Stimulated activated CD8-positive, alpha-beta memory T cell treated with anti-CD3 and anti-CD28 coated beads, Interleukin-15, amount 100 ng/mL, for 24 hours (primary cell): ENCODE measurements around the gene THRB.
"Not testable (repeated sequence)": the region's sequence is repeated elsewhere in the genome, so short reads cannot be mapped to it uniquely, and the experiment has no call there.

Source experiments
- DNase-seq: peaks from one replicate; pipeline ENCODE4 v3.0.0-alpha.2; 2020; ENCODE audit warnings: low read depth

Gene THRB

GRCh38 chr3:24094818-24095217, 399.8 kb downstream of the THRB start:
- not testable (repeated sequence) for DNase-seq

- no peak for DNase-seq
These were observed 405.9 kb downstream of the THRB start for GRCh38 chr3:24088782-24089181.

GRCh38 chr3:24087469-24087868, 407.2 kb downstream of the THRB start:
- DNase-seq, result no peak

GRCh38 chr3:24086617-24087404, 407.8 kb downstream of the THRB start:
- DNase-seq, result no peak

GRCh38 chr3:24086206-24086605, 408.4 kb downstream of the THRB start:
- no peak for DNase-seq

- no peak for DNase-seq
These were observed 422.5 kb downstream of the THRB start for GRCh38 chr3:24072193-24072592.

GRCh38 chr3:24069045-24069444, 425.6 kb downstream of the THRB start:
- DNase-seq, result no peak

DNA sequence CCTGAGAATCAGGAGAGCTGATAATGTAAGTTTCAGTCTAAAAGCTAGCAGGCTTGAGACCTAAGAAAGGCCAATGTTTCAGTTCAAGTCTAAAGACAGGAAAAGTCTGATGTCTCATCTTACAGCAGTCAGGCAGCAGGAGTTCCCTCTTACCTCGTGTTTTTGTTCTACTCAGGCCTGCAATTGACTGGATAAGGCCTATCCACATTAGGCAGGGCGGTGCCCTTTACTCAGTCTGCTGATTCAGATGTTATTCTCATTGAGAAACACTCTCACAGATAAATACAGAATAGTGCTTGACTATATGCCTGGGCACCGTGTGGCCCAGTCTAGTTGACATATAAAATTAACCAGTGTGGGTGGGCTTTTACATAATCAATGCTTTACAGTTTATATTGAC, 427.2 kb downstream of the THRB start:
- no peak for DNase-seq
